HG02981 (cell line): ENCODE data around the gene COL1A1.

ENCODE experiments used
- ATAC-seq: cut with Tn5 transposase; IDR thresholded peaks from one replicate; pipeline ENCODE4 v1.9.1; 2021; ENCODE audit warnings: mild to moderate bottlenecking, moderate library complexity; ENCODE audit not compliant: unreplicated experiment

The COL1A1 gene

DNA sequence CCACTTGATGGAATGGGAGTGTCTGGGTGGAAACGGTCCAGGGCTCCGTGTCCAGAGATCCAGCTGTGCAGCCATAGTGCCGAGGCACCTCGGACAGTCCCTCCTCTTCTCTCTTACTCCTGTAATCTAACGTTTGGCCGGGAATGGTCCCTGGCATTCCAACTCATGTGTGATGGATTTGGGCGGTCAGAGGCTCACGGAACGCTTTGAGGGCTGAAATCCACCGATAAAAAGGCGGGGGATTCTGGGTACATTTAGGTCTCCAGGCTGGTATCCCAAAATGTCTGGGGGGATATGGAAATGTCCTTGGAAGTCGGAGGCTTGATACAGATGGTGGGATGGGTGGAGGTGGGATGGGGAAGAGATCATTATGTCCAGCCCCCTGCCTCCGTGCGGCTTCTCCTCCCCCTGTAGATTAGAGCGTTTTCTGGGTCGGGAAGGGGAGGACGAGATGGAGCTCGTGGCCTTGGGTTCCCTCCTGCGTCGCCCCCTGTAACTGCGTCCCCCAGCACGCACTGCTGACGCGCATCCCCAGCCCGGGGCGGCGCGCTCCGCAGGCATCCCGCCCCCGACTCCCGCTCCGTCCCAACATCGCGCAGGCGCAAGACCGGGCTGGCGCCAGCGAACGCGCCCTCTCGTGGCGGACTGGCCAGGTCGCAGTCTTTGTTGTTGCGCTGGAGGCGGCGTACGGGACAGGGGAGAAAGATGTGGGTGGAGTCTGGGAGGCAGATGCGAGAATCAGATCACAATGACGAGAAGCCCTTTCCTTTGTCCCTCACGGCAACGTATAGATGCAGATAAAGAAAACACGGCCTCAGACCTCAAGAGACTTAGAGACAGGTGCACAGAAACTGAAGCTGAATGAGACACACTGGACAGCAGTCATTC lies 40.2 kb downstream of the COL1A1 start:
- ATAC-seq, result peak; percentile 77

DNA sequence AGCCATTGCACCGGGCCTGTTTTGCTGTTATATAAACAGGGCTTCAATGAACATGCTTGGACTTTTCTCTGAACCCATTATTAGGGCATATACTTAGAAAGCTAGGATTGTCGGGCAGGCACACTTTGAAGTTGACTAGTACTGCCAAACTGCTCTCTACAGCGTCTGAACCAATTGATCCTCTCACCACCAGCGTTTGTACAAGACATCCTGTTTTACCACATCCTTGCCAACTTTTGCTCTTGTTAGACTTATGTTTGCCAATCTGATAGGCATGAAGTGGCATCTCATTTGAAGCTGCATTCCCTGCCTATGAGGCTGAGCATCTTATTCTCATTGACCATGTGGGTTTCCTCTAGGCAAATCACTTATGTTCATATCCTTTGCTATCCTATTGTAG lies 43.5 kb downstream of the COL1A1 start:
- no peak for ATAC-seq

DNA sequence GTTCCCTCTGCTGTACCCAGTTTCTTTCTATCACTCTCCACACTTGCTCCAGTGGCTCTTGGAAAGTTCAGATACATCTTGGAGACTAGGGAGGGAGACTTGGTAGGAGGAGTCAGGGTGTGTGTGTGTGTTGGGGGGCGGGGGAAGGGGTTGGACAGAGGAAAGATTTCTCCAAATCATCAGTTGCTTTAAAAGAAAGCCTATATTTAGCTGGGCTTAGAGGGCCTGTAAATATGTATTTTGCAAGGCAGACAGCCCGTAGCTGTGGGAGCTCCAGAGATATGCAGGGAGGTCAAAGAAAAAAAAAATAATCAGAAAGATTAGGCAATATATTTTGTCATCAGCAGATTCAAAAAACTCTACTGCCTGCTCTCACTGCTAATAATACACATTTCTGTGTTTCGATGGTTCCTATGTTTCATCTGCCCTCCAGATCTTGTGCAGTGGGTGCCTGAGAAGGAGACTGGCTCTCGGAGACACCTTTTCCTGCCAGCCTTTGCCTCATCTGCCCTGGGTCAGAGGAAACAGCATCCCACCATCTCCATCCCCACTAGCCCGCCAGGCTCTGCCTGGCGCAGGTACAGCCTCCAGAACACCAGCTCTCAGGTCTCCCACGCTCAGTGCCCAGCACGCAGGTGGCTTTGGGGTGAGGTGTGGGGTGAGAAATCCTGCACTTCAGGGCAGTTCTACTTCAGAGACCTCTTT lies 46.2 kb downstream of the COL1A1 start:
- ATAC-seq, result no peak

GRCh38 chr17:50154604-50155003 lies 46.8 kb downstream of the COL1A1 start:
- ATAC-seq, result no peak

DNA sequence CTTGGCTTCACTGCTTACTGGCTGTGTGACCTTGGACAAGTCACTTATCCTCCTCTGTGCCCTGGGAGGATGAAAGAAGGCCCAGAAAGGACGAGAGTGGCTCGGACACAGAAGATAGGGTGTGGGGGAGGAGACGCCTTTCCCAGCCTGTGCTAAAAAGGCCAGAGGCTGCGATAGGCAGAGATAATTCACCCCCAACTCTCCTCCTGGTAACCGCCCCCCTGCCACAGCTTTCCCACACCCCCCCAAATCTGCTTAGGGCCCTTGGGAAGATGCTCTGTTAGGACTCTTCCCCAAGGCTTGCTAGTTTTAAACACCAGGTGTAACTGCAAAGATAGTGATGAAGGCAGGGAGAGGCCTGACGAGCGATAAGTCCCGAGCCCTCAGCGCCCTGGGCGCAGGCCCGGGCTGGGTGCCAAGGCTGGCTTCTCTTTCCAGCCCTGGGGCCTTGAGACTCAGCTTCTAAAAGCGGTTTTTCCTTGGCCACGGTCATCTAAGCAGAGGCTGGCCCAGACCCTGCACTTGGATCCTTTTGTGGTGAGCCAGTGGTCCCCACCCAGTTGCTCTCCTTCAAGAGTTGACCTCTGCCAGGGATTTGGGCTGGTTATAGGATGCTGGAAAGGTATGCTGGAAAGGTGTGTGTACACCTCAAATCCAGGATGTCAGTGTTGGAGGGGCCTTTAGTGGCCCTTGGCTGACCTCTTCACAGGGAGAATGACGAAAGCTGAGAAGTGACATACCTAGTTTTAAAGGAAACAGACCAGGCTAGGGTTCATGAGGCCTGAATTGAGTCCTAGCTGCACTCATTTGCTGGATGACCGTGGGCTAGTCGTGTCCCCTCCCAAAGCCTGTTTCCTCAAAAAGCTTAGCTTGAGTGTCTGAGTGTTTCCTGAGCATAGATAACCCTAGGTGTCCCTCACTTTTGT lies 47.5 kb downstream of the COL1A1 start:
- no peak for ATAC-seq

GRCh38 chr17:50152736-50153135 lies 48.7 kb downstream of the COL1A1 start:
- no peak for ATAC-seq

- no peak for ATAC-seq
Observed at GRCh38 chr17:50151937-50152547, 49.4 kb downstream of the COL1A1 start.

GRCh38 chr17:50151041-50151936 lies 50.1 kb downstream of the COL1A1 start:
- ATAC-seq, result peak; percentile 39

- ATAC-seq, result no peak
Observed at GRCh38 chr17:50150354-50151040, 50.9 kb downstream of the COL1A1 start, which contains the start of gene PPP1R9B. TSS of gene PPP1R9B (minus strand) at chr17:50150677. CDS start at chr17:50150513, 164 bp downstream.

GRCh38 chr17:50149417-50150353 lies 51.7 kb downstream of the COL1A1 start:
- ATAC-seq, result no peak

- ATAC-seq, result peak; percentile 4
Observed at GRCh38 chr17:50149091-50149416, 52.4 kb downstream of the COL1A1 start.

DNA sequence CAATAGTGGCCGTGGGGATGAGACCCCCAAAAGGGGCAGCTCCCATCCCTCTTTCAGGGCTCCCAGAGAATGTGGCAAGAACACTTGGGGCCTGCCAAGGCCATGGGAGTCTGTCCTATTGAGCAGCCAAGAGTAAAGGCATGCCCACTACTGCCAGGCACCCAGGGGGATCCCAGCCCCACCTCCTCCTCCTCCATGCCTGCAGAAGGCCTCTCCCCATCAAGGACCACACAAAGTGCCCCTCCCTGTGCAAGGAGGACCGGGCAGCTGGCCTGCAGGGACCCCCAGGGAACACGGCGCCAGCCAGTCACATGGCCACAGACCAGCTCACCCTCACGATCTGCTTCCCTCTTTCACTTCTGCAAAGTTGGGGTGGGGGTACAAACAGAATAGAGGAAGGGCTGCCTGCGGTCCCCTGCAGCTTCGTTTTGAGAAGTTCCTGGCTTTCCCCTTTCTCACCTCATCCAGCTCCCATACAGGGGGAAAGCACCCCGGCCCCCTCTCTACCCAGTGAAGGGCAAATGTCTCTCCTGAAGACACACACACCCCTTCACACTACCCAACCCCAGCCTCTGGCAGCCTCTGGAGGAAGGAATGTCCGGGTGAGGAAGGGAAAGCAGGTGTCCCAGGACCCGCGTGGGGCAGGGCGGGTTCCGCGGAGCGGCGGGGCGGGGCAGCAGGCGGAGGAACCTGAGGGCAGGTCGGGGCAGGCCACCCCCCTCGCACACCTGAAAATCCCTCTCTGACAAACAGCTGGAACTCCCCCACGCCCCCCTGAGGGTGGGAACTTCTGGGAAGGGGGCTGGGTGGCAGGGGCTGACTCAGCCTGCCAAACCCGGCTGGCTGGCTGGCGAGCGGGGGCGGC lies 53.0 kb downstream of the COL1A1 start:
- ATAC-seq, result peak; percentile 30

DNA sequence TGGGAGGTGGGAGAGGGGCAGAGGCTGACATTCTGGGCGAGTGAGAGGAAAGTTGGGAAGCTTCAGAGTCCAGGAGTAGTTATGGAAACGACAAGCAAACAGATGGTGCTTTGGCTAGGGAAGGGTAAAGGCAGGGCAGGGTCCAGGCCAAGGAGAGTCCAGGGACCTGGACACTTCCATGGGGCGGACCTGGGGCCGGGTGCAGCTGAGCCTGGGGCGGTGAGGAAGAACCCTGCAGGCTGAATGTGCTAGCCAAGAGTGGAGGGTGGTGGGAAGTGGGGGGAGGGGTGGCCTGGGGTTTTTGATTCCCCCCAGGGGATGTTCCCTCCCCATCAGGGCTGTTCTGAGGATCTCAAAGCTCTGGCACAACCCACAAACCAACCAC lies 53.6 kb downstream of the COL1A1 start:
- ATAC-seq, result no peak

DNA sequence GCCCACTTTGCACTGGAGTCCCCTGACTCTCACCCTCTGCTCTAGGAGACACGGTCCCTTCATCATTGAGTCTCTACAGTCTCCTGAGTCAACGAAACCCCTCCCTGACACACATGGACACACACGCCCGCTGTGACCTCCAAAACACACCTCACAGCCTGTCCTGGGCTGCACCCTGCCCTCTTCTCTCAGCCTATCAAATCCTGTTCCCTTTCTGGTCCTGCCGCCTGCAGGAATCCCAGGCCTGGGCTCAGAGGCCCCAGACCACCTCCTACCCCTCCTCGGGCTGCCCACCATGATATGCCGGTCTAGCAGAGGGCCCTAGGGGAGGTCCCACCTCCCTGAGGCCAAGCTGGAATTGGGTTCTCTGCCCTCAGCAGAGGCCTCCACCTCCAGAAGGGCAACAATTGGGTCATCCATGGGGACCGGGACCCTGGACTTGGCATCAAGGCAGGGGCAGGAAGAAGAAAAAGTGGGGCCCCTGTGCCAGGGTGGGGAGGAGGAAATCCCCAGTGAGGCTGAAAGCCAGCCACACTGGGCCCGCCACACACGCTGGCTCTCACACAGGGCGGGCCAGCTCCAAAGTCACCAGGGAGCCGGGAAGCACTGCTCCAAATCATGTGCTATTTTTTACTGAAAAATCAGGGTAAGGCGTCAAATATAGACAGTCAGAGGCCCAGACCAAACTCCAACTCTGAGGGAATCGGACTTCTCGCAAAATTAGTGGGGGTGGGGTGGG lies 54.3 kb downstream of the COL1A1 start:
- no peak for ATAC-seq

DNA sequence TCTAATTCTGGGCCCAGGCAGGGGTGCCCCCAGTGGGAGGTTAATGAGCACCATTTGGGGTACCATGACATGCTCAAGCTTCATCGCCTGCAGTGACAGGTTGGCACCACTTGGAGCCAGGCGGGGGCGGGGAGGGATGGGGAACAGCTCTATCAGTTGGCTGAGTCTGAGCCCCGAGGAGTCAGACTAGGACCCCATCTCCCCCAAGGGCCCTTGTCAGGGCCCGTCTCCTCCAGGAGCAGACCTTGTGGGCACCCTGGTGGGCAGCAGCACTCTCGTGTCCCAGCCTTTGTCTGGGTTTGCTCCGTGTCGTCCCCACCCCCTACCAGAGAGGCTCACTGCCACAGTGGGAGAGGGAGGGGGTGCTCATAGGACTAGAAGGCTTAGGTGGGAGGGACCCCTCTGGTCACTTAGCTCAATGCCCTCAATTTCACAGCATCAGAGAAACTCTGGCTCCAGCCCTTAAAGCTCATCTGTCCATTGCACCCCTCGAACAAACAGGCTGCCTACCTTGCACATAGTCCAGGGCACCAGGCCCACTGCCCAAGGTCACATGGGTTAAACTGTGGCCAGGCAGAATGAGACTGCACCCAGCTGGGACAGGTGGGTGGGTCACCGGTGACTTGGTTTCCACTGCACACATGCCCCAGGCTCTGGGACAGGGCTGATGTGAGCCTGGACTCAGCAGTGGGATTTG lies 55.1 kb downstream of the COL1A1 start:
- no peak for ATAC-seq
